DND-41 (cell line): ENCODE measurements around the gene TSPEAR.

Experiments
- ATAC-seq: fragments of 200-7000 bp; cut with Tn5 transposase; 3 replicates; pipeline ENCODE4 v1.9.1; 2021; ENCODE audit warnings: low read depth; ENCODE audit not compliant: insufficient read depth
- DNase-seq: peaks from one replicate; pipeline ENCODE4 v3.0.0-alpha.2; 2020
- H2AFZ ChIP-seq: 2 replicates; pipeline ENCODE4 v1.6.0; 2012; ENCODE audit warnings: low read depth, low read length
- H3K27ac ChIP-seq: 2 replicates; pipeline ENCODE4 v1.5.1; 2012; ENCODE audit warnings: low read length, inconsistent platforms
- H3K27me3 ChIP-seq: fragments of 200-600 bp; sonication (generic); 2 replicates; pipeline ENCODE4 v1.6.0; 2012; ENCODE audit warnings: low read length, mild to moderate bottlenecking, inconsistent platforms; ENCODE audit not compliant: insufficient read depth, poor library complexity
- H3K36me3 ChIP-seq: 2 replicates; pipeline ENCODE4 v1.5.1; 2012; ENCODE audit warnings: low read length, inconsistent platforms; ENCODE audit not compliant: insufficient read depth
- H3K4me1 ChIP-seq: 2 replicates; pipeline ENCODE4 v1.5.1; 2012; ENCODE audit warnings: mild to moderate bottlenecking, low read length; ENCODE audit not compliant: insufficient read depth
- H3K4me2 ChIP-seq: 2 replicates; pipeline ENCODE4 v1.6.0; 2012; ENCODE audit warnings: mild to moderate bottlenecking, moderate library complexity, low read length, inconsistent platforms; ENCODE audit not compliant: insufficient read depth
- H3K4me3 ChIP-seq, 2 experiments: fragments of 200-600 bp in 1 of 2; shearing (Covaris generic) in 1 of 2; 2 replicates each; pipeline ENCODE4 v1.5.1; 2012 to 2016; ENCODE audit warnings: inconsistent platforms in 2 of 2, low read length in 2 of 2, mild to moderate bottlenecking in 2 of 2, low read depth in 1 of 2, moderate library complexity in 1 of 2
- H3K79me2 ChIP-seq: 2 replicates; pipeline ENCODE4 v1.6.0; 2012; ENCODE audit warnings: low read length, inconsistent platforms; ENCODE audit not compliant: insufficient read depth
- H3K9ac ChIP-seq: 2 replicates; pipeline ENCODE4 v1.6.0; 2012; ENCODE audit warnings: low read depth, mild to moderate bottlenecking, inconsistent platforms, low read length, moderate library complexity
- H3K9me3 ChIP-seq: 2 replicates; pipeline ENCODE4 v1.5.1; 2012; ENCODE audit warnings: low read length, moderate library complexity, mild to moderate bottlenecking, inconsistent platforms; ENCODE audit not compliant: insufficient read depth, severe bottlenecking
- H4K20me1 ChIP-seq: 2 replicates; pipeline ENCODE4 v1.6.0; 2012; ENCODE audit warnings: low read length; ENCODE audit not compliant: insufficient read depth
- EZH2 ChIP-seq: IDR thresholded peaks from 3 replicates; pipeline ENCODE4 v1.6.1; 2012; ENCODE audit warnings: borderline replicate concordance, low read depth, mild to moderate bottlenecking, moderate library complexity, low read length, inconsistent platforms; ENCODE audit not compliant: severe bottlenecking
- TF ChIP-seq, protein P1 (sequence below): IDR thresholded peaks from 2 replicates; pipeline ENCODE4 v1.5.1; 2012; ENCODE audit warnings: borderline replicate concordance, low read length, moderate library complexity, mild to moderate bottlenecking; ENCODE audit not compliant: poor library complexity, severe bottlenecking; ENCODE audit errors: extremely low read depth

TSPEAR gene

DNA sequence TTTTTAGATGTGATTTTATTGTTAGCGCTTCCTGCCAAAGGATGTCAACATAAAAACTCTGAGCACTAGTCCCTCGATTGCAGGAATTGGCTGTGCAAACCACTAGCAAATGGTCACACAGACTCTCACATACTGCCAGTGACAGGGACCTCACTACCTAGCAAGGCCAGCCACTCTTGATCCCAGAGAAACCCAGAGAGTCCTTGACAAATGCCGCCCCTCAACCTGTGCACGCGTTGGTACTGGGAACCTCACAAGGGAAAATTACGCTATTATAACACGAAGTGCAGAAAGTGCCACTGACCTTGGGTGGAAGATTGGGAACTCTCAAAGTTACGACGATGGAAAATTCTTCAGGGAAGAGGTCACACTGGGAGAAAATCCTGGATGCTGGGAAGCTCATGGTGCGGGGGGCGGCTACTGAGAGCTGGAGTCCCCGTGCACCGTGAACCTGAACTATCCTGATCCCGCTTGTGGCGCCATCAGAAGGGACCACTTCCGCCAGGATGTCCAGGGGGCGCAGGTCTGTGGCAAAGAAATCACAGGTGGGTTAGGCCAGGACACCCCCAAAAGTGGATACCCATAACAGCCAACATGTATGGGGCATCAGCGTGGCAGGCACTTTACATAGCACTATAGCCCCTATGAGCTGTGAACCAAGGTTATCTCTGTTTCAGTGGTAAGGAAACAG is 143.7 kb downstream of the TSPEAR start:
- no peak overlapping the region for H3K4me3 ChIP-seq
- no peak overlapping the region for H2AFZ ChIP-seq
- H3K27ac ChIP-seq, result no peak overlapping the region
- H3K36me3 ChIP-seq, result no peaks in the 10 kb centered on the region
- H3K9ac ChIP-seq, result no peak overlapping the region
- ATAC-seq (no peak), DNase-seq (no peak)
- H3K27me3 ChIP-seq, result no peaks in the 10 kb centered on the region
- TF ChIP-seq, protein P1, sequence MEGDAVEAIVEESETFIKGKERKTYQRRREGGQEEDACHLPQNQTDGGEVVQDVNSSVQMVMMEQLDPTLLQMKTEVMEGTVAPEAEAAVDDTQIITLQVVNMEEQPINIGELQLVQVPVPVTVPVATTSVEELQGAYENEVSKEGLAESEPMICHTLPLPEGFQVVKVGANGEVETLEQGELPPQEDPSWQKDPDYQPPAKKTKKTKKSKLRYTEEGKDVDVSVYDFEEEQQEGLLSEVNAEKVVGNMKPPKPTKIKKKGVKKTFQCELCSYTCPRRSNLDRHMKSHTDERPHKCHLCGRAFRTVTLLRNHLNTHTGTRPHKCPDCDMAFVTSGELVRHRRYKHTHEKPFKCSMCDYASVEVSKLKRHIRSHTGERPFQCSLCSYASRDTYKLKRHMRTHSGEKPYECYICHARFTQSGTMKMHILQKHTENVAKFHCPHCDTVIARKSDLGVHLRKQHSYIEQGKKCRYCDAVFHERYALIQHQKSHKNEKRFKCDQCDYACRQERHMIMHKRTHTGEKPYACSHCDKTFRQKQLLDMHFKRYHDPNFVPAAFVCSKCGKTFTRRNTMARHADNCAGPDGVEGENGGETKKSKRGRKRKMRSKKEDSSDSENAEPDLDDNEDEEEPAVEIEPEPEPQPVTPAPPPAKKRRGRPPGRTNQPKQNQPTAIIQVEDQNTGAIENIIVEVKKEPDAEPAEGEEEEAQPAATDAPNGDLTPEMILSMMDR, result no peak
- no peak for TF ChIP-seq EZH2
- no peak overlapping the region for H3K4me2 ChIP-seq
- no peaks in the 10 kb centered on the region for H3K79me2 ChIP-seq
- H3K9me3 ChIP-seq, result no peaks in the 10 kb centered on the region
- no peaks in the 10 kb centered on the region for H4K20me1 ChIP-seq
- H3K4me1 ChIP-seq, result no peaks in the 10 kb centered on the region

GRCh38 chr21:44566403-44566802 is 145.0 kb downstream of the TSPEAR start:
- DNase-seq (no peak), ATAC-seq (no peak)
- TF ChIP-seq EZH2, result no peak
- TF ChIP-seq, protein P1, result no peak
- Histone ChIP-seq H2AFZ (no peak overlapping the region), H3K9me3 (no peaks in the 10 kb centered on the region), H3K27ac (no peak overlapping the region), H3K4me2 (no peak overlapping the region), H4K20me1 (no peaks in the 10 kb centered on the region), H3K4me1 (no peaks in the 10 kb centered on the region), H3K9ac (no peak overlapping the region), H3K36me3 (no peaks in the 10 kb centered on the region), H3K4me3 (no peak overlapping the region), H3K27me3 (no peaks in the 10 kb centered on the region), H3K79me2 (no peaks in the 10 kb centered on the region)

GRCh38 chr21:44564886-44565598 is 146.3 kb downstream of the TSPEAR start:
- H3K4me1 ChIP-seq, result no peaks in the 10 kb centered on the region
- no peak overlapping the region for H3K4me2 ChIP-seq
- no peaks in the 10 kb centered on the region for H3K9me3 ChIP-seq
- no peaks in the 10 kb centered on the region for H3K79me2 ChIP-seq
- DNase-seq (no peak), ATAC-seq (no peak)
- H3K27ac ChIP-seq, result no peak overlapping the region
- no peak overlapping the region for H3K9ac ChIP-seq
- H3K36me3 ChIP-seq, result no peaks in the 10 kb centered on the region
- H3K27me3 ChIP-seq, result no peaks in the 10 kb centered on the region
- H4K20me1 ChIP-seq, result no peaks in the 10 kb centered on the region
- H3K4me3 ChIP-seq, result no peak overlapping the region
- no peak overlapping the region for H2AFZ ChIP-seq
- TF ChIP-seq, protein P1, result no peak
- TF ChIP-seq EZH2, result no peak
